ENCODE results near the gene TUFM. TPM values are rescaled to one million over a fixed set of nuclear protein-coding genes. Genes with fewer than 3 reads are reported as not detected.

TUFM gene
- total RNA-seq, 1 experiment from 2014 or later = 198 TPM

DNA sequence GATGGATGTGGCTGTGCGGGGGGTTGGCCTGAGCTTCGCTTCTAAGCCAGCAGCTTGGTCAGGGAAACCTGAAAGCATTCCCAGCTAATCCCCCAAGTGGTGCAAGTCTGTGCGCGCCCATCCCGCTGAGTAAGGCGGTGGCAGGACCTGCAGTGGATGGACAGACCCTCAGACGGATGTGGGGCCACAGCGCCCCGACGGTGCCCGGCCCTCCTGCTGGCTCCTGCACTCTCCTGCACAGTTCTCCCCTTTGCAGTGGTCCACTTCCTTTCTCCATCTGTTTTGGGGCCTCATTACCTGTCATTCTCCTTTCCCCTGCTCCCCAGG, 34.4 kb upstream of the TUFM start:
- ChIA-PET POLR2A (interaction anchor here (1.8 kb wide), 1 partner anchor 10 kb away, joined by 6 read pairs; no protein-coding TSS in a partner anchor), CTCF (interaction anchor here (0.6 to 0.7 kb wide), 2 partner anchors 22 to 63 kb away, joined by 3 to 5 read pairs; no protein-coding TSS in a partner anchor)
- H3K36me3 Mint-ChIP-seq (ENCODE audit: insufficient read depth, unreplicated experiment) = no peaks in the 10 kb centered on the region
- TF ChIP-seq, protein P1, sequence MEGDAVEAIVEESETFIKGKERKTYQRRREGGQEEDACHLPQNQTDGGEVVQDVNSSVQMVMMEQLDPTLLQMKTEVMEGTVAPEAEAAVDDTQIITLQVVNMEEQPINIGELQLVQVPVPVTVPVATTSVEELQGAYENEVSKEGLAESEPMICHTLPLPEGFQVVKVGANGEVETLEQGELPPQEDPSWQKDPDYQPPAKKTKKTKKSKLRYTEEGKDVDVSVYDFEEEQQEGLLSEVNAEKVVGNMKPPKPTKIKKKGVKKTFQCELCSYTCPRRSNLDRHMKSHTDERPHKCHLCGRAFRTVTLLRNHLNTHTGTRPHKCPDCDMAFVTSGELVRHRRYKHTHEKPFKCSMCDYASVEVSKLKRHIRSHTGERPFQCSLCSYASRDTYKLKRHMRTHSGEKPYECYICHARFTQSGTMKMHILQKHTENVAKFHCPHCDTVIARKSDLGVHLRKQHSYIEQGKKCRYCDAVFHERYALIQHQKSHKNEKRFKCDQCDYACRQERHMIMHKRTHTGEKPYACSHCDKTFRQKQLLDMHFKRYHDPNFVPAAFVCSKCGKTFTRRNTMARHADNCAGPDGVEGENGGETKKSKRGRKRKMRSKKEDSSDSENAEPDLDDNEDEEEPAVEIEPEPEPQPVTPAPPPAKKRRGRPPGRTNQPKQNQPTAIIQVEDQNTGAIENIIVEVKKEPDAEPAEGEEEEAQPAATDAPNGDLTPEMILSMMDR (IDR thresholded peaks at IDR 0.05; ENCODE audit: unreplicated experiment) = no peak
- no TSS peak for BruUV-seq (replicated peaks)
- no peak for DNase-seq (ENCODE audit: unreplicated experiment)
- H3K4me3 Mint-ChIP-seq (ENCODE audit: unreplicated experiment) = peak overlapping the region; percentile 1
- no peaks in the 10 kb centered on the region for H3K9me3 Mint-ChIP-seq (ENCODE audit: unreplicated experiment)
- intact Hi-C loops (cut with micrococcal nuclease) = no loop called here
- no peak overlapping the region for H3K27ac Mint-ChIP-seq (ENCODE audit: low read depth, unreplicated experiment)
- no peaks in the 10 kb centered on the region for H3K4me1 Mint-ChIP-seq (ENCODE audit: insufficient read depth, unreplicated experiment)
- H3K27me3 Mint-ChIP-seq (ENCODE audit: insufficient read depth, unreplicated experiment) = peaks cover 12% of the 10 kb centered on the region

GRCh38 chr16:28879841-28880588, 33.9 kb upstream of the TUFM start:
- TF ChIP-seq, protein P1 (IDR thresholded peaks at IDR 0.05; ENCODE audit: unreplicated experiment) = no peak
- peaks cover 12% of the 10 kb centered on the region for H3K27me3 Mint-ChIP-seq (ENCODE audit: insufficient read depth, unreplicated experiment)
- no peaks in the 10 kb centered on the region for H3K4me1 Mint-ChIP-seq (ENCODE audit: insufficient read depth, unreplicated experiment)
- peak overlapping the region; percentile 79 for H3K4me3 Mint-ChIP-seq (ENCODE audit: unreplicated experiment)
- no peaks in the 10 kb centered on the region for H3K36me3 Mint-ChIP-seq (ENCODE audit: insufficient read depth, unreplicated experiment)
- BruUV-seq (replicated peaks) = no TSS peak
- H3K9me3 Mint-ChIP-seq (ENCODE audit: unreplicated experiment) = no peaks in the 10 kb centered on the region
- H3K27ac Mint-ChIP-seq (ENCODE audit: low read depth, unreplicated experiment) = no peak overlapping the region
- intact Hi-C loops (cut with micrococcal nuclease) = loop anchor here (2.0 to 5.0 kb wide), 2 partner anchors 65 to 333 kb away; no protein-coding TSS in a partner anchor
- DNase-seq (ENCODE audit: unreplicated experiment) = peak; percentile 82
- ChIA-PET POLR2A (interaction anchor here (1.1 to 1.8 kb wide), 5 partner anchors 9 to 44 kb away, joined by 3 to 11 read pairs (median 6); partner anchors contain the start of genes RABEP2 and SH2B1), CTCF (interaction anchor here (0.6 to 1.7 kb wide), 5 partner anchors 15 to 94 kb away, joined by 3 to 10 read pairs (median 5); no protein-coding TSS in a partner anchor)

DNA sequence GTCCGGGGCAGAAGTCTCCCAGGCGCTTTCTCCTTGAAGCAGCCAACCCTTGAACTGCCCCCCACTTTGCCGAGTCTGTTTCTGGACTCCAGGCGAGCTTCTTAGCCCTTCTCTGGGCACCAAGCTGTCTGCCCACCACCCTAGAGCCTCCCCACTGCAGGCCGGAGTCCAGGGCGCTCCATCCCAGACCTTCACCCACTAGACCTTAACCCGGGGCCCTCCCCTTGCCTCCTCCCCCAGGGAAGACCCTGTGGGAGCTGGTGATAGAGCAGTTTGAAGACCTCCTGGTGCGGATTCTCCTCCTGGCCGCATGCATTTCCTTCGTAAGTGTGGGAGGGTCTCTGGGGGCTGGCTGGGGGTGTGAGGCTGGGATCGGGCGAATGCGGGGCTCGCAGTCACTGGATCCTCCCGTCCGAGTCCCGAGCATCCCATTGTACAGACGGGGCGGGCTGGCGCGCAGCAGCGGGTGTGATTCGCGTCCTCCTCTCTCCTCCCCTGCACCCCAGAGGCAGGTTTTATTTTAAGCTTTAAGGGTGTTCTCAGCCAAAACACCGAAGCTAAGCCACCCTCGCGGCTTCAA, 33.2 kb upstream of the TUFM start:
- TF ChIP-seq, protein P1 (IDR thresholded peaks at IDR 0.05; ENCODE audit: unreplicated experiment) = no peak
- H3K4me1 Mint-ChIP-seq (ENCODE audit: insufficient read depth, unreplicated experiment) = no peaks in the 10 kb centered on the region
- H3K36me3 Mint-ChIP-seq (ENCODE audit: insufficient read depth, unreplicated experiment) = no peaks in the 10 kb centered on the region
- no peak for DNase-seq (ENCODE audit: unreplicated experiment)
- POLR2A ChIA-PET = interaction anchor here (1.1 to 1.8 kb wide), 5 partner anchors 9 to 45 kb away, joined by 3 to 11 read pairs (median 6); partner anchors contain the start of genes RABEP2 and SH2B1
- no TSS peak for BruUV-seq (replicated peaks)
- peak overlapping the region; percentile 79 for H3K4me3 Mint-ChIP-seq (ENCODE audit: unreplicated experiment)
- no peaks in the 10 kb centered on the region for H3K9me3 Mint-ChIP-seq (ENCODE audit: unreplicated experiment)
- no peak overlapping the region for H3K27ac Mint-ChIP-seq (ENCODE audit: low read depth, unreplicated experiment)
- intact Hi-C loops (cut with micrococcal nuclease) = loop anchor here (2.0 to 5.0 kb wide), 2 partner anchors 65 to 332 kb away; no protein-coding TSS in a partner anchor
- H3K27me3 Mint-ChIP-seq (ENCODE audit: insufficient read depth, unreplicated experiment) = peaks cover 11% of the 10 kb centered on the region
- CTCF ChIA-PET = interaction anchor here (0.6 to 1.7 kb wide), 4 partner anchors 15 to 94 kb away, joined by 3 to 10 read pairs (median 4); no protein-coding TSS in a partner anchor
